GM19193 (cell line): ENCODE data around the gene CDYL.
A peak's percentile ranks its signal among the peaks of the same experiment; 100 is the strongest.

Experiments
- POLR2A ChIP-seq: IDR thresholded peaks from 4 replicates; pipeline ENCODE4 v1.6.1; 2011; ENCODE audit not compliant: insufficient read depth, insufficient read length; ENCODE audit errors: extremely low read depth

Gene CDYL

GRCh38 chr6:4759997-4760396, 16.2 kb upstream of the CDYL start:
- no peak for TF ChIP-seq POLR2A

DNA sequence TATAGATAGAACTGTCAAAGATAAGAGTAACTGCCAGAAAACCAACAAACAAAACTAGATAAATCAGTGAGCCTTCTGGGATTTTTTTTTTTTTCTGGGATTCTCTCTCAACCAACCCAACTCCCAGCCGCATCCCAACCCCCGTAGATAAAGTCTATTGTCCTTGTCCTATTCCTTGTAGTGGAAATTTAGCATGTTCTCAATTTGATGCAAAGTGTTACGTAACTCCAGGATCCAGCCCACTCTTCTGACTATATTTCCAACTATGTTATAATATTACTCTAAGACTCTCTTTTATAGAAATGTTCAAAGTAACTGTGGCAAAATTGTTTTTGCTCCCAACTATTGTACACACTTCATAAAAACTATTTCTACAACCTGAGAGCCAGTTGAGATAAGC, 15.4 kb upstream of the CDYL start:
- no peak for TF ChIP-seq POLR2A

- TF ChIP-seq POLR2A, result no peak
Observed at GRCh38 chr6:4762294-4762693, 13.9 kb upstream of the CDYL start.

DNA sequence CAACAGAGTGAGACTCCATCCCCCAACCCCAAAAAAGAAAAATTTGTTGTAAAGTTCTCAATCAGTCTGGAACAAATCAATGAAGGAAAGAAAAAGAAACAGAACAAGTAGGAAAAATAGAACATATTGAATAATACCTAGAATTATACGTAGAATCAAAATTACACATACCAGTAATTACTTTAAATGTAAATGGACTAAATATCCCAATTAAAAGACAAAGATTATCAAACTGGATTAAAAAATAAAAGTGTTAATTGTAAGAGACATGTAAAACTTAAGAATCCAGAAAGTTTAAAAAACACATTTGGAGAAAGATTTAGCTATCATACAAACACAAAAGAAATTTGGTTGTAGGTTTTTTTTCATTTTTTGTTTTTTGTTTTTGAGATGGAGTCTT, 12.3 kb upstream of the CDYL start:
- no peak for TF ChIP-seq POLR2A

DNA sequence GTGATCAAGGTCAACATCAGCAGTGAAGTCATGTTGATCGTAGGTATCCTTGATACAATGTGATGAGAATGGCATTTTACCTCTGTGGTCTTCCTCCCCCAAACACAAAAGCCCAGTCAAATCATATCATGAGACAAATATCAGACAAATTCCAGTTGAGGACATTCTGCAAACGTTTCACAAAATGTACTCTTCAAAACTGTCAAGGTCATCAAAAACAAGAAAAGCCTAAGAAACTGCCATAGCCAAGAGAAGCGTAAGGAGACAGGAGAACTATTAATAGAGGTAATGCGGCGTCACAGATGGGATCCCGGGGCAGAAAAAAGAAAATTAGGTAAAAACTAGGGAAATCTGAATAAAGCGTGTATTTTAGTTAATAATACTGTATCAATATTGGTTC, 7.4 kb upstream of the CDYL start:
- no peak for TF ChIP-seq POLR2A

- no peak for TF ChIP-seq POLR2A
Observed at GRCh38 chr6:4772750-4773149, 3.5 kb upstream of the CDYL start.

DNA sequence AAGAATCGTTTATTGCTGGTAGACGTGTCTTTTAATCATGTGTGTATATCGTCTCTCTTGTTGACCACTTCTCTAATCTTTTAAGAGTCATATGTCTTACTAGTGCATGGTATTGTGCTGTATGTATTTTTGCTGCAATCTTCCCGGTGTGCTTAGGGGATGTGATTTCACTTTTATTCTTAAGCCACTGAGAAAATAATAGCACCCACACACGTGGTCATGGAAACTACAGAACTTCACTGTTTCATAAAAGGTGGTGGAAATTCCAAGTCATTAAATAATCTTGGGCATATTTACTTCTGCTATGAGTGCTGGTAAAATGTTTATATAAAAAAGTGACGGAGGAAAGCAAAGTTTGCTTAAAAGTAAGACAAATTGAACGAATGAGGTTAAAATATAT, 3.0 kb upstream of the CDYL start:
- no peak for TF ChIP-seq POLR2A

DNA sequence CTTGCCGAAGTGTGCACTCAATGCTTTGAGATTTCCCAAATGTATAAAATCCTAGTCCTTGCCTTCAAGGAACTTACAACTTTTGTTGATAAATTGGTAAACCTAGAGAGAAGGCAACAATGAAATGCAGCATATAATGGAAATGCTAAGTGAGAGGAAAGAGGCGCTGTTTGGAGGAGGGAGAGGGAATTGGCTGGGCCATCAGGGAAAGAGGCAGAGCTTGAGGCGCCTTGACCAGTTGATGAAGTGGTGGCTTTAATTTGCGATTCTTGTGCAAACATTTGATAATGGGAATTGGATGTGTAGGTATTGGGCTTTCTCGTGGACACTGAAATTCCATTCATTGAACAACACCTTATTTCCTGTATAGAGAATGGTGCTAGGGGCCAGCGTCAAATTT, 1.9 kb upstream of the CDYL start:
- no peak for TF ChIP-seq POLR2A

GRCh38 chr6:4774715-4775493, 1.3 kb upstream of the CDYL start:
- no peak for TF ChIP-seq POLR2A

DNA sequence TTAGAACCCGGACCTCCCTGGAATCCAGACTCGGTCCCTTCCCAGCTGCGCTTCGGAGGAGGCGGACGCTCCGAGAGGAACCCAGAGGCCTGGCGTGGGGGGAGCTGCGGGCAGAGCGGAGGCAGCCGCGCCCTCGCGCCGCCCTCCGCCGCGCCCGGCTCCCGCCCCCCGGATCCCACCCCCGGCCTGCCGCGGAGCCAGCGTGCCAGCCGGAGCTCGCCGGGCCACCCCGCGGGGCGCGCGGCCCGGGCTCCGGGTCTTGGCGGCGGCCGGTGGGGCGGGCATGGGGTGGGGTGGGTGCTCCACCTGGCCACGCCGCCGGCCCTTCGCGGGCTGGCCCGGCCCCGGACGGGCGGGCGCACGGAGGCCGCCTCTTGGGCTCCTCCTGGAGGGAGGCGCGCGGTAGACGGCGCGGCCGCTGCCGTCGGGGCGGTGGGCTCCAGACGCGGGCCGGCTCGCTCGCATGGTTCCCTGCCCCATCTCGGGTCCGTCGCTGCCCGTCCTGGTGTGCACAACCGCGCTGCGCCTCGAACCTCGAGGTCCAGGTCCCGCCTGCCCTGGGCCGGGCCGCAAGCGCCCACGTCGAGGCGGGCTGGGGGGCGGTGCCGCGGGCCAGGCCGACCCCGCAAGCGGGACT, 592 bp upstream of the CDYL start:
- TF ChIP-seq POLR2A, result no peak

DNA sequence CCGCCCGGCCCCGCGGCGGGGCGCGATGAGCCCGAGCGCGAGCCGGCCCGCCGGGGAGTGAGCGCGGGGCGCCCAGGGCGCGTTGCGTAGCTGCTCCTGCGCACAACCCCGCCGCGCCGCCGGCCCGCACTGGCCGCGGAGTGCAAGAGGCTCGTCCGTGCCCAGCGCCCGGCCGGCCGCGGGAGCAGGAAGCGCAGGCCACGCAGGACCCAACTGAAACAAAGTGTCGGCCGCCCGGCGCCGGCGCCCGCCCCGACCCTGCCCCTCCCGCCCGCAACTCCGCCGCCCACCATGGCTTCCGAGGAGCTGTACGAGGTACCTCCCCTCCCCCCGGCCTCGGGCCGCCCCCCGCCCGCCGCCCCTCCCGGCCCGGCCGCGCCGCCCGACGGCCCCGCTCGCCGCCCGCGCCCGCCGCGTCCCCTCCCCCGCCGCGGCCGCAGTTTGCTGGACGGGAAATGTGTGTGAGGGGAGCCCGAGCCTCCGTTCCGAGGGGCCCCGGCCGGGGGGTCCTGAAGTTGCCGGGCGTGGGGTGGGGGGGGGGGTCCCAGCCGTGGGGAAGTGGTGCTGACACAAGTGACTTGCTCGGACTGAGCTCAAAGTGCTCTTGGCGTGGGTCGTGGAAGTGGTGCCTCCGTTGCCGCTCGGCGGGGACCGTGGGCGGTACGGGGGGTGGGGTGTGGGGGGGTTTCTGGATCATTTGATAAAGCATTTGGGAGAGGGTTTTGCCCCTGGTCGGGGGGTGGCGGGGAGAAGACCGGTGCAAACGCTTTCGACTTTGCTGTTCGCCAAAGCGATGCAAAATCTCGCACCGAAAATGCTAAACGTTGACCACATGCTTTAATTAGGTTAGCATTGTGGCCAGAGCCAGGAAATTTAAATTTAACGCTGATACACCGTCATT, 539 bp downstream of the CDYL start:
- peak; percentile 45 for TF ChIP-seq POLR2A

GRCh38 chr6:4777394-4777935, 1.3 kb downstream of the CDYL start:
- TF ChIP-seq POLR2A, result no peak

- TF ChIP-seq POLR2A, result no peak
Observed at GRCh38 chr6:4778086-4778485, 1.9 kb downstream of the CDYL start.

DNA sequence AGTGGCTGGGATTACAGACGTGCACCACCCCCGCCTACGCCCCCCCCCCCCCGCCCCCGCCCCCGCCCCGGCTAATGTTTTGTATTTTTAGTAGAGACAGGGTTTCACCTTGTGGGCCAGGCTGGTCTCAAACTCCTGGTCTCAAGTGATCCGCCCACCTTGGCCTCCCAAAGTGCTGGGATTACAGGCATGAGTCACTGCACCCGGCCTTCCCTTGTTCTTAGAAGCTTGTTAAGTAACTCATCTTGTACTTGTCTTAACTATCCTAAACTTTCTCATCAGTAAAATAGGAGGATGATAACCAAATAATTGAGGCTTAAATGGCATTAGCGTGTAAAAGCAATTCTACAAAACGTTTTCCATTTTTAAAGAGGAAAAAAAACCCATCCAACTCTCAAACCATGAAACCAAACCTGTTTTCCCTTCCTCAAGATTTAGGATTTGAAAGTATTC, 4.2 kb downstream of the CDYL start:
- no peak for TF ChIP-seq POLR2A

DNA sequence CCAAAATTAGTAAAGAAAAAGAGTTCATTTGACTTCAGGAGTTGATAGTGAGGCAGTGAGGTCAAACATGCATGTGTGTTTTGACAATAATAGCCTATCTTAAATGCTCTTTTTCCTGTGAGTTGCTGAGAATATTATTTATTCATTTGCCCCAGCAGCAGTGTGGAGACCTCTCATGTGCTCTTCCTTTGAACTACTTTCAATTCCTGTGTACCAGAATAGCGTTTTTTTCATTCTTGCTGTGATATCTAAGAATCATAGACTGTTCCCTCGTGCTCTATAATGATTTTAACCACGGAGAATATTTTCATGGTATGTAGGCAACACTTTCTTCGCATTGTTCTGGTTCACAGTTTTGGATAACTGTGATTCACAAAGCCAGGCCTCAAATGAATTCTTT, 5.2 kb downstream of the CDYL start:
- no peak for TF ChIP-seq POLR2A
